Neural progenitor cell (in vitro differentiated cells): ENCODE data around the gene CTF1.

Source experiments
- EZH2 ChIP-seq: fragments of 200-600 bp; sonication (generic); IDR thresholded peaks from 2 replicates; pipeline ENCODE4 v1.6.1; 2017; ENCODE audit warnings: antibody characterized with exemption, mild to moderate bottlenecking, moderate library complexity
- EZH2phosphoT487 ChIP-seq: fragments of 200-600 bp; sonication (generic); IDR thresholded peaks from 2 replicates; pipeline ENCODE4 v1.6.1; 2017; ENCODE audit warnings: antibody characterized with exemption
- TF ChIP-seq, protein P1 (sequence below): fragments of 200-600 bp; sonication (generic); IDR thresholded peaks from 2 replicates; pipeline ENCODE4 v1.5.1; 2017; ENCODE audit warnings: antibody characterized with exemption, mild to moderate bottlenecking

DNA sequence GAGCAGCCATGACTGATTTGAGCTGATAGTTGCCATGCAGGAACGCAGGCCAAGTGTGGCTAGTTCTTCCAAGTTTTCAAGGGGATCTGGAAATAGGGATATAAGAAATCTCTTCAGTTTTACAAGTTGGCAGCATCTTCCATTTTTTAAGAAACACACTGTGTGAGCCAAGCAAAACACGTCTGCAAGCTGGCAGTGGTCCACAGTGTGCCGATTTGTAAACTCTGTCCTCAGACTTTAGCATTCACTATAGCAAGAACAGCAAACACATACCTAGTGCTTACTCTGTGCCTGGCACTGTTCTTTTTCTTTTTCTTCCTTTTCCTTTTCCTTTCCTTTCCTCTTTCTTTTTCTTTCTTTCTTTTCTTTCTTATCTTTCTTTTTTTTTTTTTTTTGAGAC, 55.3 kb downstream of the CTF1 start:
- TF ChIP-seq EZH2 (no peak), EZH2phosphoT487 (no peak)
- TF ChIP-seq, protein P1, sequence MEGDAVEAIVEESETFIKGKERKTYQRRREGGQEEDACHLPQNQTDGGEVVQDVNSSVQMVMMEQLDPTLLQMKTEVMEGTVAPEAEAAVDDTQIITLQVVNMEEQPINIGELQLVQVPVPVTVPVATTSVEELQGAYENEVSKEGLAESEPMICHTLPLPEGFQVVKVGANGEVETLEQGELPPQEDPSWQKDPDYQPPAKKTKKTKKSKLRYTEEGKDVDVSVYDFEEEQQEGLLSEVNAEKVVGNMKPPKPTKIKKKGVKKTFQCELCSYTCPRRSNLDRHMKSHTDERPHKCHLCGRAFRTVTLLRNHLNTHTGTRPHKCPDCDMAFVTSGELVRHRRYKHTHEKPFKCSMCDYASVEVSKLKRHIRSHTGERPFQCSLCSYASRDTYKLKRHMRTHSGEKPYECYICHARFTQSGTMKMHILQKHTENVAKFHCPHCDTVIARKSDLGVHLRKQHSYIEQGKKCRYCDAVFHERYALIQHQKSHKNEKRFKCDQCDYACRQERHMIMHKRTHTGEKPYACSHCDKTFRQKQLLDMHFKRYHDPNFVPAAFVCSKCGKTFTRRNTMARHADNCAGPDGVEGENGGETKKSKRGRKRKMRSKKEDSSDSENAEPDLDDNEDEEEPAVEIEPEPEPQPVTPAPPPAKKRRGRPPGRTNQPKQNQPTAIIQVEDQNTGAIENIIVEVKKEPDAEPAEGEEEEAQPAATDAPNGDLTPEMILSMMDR: no peak
